Suprapubic skin (tissue), 3 donors: Measurements from ENCODE around the gene CISD1.

Source experiments
- POLR2AphosphoS5 ChIP-seq, 3 donors: sonication (generic); formaldehyde crosslinking; IDR thresholded peaks; one replicate each; pipeline ENCODE4 v1.6.1; 2017; ENCODE audit warnings: antibody characterized with exemption in 3 of 3
- TF ChIP-seq, protein P1 (sequence below), 2 donors: fragments of 200-600 bp in 1 of 2; fragments of 450-650 bp in 1 of 2; sonication (generic) in 1 of 2; IDR thresholded peaks; one replicate each; pipeline ENCODE4 v1.5.1; 2016 to 2019; ENCODE audit warnings: antibody characterized with exemption in 2 of 2, mild to moderate bottlenecking in 1 of 2, moderate library complexity in 1 of 2

DNA sequence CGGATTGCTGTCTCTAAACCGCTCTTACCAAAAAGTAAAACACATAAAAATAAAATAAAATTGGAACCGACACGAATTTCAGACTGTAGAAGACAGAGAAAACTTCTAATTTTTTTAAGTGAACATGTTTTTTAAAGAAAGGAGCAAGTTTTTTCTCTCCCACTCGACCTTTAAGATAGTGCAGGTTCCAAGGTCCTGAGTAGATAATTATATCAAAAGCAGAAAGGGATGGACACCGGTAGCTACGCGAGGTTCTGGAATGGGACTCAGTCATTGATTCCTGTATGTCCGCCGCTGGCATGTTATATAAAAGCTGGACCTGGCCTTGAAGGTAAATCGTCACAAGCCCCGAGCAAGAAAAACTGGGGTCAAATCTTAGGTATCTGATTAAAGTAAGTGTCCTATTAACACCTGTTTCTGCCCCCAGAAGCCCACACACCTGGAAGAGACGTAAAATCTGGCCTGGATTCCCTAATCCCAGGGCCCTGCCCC lies 462 bp upstream of the CISD1 start:
- no peak for TF ChIP-seq POLR2AphosphoS5 (IDR thresholded peaks at IDR 0.05)
- TF ChIP-seq, protein P1, sequence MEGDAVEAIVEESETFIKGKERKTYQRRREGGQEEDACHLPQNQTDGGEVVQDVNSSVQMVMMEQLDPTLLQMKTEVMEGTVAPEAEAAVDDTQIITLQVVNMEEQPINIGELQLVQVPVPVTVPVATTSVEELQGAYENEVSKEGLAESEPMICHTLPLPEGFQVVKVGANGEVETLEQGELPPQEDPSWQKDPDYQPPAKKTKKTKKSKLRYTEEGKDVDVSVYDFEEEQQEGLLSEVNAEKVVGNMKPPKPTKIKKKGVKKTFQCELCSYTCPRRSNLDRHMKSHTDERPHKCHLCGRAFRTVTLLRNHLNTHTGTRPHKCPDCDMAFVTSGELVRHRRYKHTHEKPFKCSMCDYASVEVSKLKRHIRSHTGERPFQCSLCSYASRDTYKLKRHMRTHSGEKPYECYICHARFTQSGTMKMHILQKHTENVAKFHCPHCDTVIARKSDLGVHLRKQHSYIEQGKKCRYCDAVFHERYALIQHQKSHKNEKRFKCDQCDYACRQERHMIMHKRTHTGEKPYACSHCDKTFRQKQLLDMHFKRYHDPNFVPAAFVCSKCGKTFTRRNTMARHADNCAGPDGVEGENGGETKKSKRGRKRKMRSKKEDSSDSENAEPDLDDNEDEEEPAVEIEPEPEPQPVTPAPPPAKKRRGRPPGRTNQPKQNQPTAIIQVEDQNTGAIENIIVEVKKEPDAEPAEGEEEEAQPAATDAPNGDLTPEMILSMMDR (IDR thresholded peaks at IDR 0.05), result no peak
